ENCODE data around the gene GTF2IRD1.
A peak's percentile ranks its signal among the peaks of the same experiment; 100 is the strongest.
"Not testable (repeated sequence)": the region's sequence is repeated elsewhere in the genome, so short reads cannot be mapped to it uniquely, and the experiment has no call there.

GTF2IRD1 gene

DNA sequence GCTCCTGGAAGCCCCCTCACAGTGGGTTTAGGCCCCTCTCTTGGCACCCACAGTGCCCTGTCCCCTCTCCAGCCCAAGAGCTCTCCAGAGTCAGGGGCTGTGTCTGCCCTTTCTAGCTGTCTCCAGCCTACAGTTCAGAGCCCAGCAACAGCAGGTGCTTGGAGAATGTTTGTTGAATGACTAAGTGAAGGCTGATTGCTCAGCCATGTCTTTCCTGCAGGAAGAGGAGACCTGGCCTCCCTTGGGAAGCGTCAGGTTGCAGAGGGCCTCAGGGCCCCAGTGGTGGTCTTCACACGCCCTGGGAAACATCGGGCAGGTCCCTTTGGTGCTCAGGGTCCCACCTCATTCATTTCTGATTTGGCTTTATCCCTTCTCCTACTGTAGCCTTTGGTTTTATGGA, 62.5 kb downstream of the GTF2IRD1 start:
- DNase-seq (ENCODE audit: low spot score): no peak

DNA sequence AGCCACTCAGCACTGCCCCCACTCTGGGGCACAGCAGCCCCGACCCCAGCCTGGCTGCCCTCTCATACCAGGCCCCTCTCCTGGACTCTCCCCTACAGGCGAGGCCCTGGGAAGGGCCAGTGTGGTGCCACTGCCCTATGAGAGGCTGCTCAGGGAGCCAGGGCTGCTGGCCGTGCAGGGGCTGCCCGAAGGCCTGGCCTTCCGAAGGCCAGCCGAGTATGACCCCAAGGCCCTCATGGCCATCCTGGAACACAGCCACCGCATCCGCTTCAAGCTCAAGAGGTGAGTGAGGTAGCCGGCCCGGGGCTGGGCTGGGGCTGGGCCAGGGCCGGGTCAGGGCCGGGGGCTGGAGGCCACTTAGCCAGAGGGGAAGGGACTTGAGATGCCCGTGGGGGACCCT, 64.3 kb downstream of the GTF2IRD1 start:
- no peak for DNase-seq (ENCODE audit: low spot score)

DNA sequence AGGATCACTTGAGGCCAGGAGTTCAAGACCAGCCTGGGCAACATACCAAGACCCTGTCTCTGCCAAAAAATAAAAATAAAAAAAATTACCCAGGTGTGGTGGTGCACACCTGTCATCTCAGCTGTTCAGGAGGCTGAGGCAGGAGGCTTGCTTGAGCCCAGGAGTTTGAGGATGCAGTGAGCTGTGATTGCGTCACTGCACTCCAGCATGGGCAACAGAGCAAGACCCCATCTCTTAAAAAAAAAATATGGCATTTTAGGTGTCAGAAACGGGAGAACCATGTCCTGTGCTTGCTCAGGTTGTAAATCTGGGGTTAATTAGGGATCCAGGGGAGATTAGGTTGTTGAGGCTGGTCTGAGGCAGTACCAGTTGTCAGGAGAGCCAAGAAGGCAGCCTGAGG, 64.9 kb downstream of the GTF2IRD1 start:
- DNase-seq (ENCODE audit: low spot score): no peak

DNA sequence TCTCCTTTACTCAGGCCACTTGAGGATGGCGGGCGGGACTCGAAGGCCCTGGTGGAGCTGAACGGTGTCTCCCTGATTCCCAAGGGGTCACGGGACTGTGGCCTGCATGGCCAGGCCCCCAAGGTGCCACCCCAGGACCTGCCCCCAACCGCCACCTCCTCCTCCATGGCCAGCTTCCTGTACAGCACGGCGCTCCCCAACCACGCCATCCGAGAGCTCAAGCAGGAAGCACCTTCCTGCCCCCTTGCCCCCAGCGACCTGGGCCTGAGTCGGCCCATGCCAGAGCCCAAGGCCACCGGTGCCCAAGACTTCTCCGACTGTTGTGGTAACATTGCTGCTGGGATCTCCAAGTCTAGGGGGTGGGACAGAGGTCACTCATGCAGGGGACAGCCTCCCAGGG, 65.7 kb downstream of the GTF2IRD1 start:
- DNase-seq (ENCODE audit: low spot score): no peak

DNA sequence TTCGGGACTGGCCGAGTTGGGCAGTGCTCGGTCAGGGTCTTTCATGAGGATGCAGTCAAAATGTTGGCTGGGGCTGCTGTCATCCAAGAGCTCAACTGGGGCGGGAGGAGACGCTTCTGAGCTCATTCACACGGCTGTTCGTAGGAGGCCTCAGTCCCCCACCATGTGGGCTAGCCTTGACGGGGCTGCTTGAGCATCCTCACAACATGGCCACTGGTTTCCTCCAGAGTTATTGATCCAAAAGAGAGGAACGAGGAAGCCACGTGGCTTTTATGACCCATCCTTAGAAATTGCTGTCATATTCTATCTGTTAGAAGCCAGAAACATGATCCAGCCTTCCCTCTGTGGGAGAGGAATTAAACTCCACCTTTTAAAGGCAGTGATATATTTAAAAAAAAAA, 68.1 kb downstream of the GTF2IRD1 start:
- no peak for DNase-seq (ENCODE audit: low spot score)

DNA sequence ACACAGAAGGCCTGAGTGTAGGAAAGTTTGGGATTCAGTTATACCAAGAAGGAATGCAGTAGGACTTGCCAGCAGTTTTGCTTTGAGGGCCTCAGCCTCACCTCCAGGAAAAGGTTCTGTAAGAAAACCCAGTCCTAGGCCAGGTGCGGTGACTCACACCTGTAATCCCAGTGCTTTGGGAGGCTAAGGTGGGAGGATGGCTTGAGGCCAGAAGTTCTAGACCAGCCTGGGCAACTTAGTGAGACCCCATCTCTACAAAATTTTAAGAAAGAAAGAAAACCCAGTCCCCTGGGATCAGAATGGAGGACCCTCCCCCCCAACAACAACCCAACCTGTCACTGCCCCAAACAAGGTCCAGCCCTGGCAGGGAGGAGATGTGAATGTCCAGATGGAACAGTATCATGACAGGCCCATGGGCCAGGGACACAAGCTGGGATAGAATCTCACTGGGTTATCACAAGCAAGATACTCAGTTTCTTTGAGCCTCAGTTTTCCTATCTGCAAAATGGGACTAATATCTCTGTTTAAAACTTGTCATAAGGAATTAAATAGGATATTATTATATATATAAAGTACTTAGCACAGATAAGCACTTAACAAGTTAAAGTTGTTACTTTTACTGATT, 68.7 kb downstream of the GTF2IRD1 start:
- no peak for DNase-seq (ENCODE audit: low spot score)

DNA sequence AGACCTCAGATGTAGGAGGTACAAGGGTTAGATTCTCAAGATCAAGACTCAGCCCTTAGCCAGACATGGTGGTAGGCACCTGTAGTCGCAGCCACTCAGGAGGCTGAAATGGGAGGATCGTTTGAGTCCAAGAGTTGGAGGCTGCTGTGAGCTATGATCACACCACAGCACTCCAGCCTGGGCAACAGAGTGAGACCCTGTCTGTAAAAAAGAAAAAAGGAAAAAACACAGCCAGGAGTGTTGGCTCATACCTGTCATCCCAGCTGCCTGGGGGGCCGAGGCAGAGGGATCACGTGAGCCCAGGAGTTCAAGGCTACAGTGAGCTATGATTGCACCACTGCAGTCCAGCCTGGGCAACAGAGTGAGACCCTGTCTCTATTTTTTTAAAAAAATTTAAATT, 69.3 kb downstream of the GTF2IRD1 start:
- no peak for DNase-seq (ENCODE audit: low spot score)

DNA sequence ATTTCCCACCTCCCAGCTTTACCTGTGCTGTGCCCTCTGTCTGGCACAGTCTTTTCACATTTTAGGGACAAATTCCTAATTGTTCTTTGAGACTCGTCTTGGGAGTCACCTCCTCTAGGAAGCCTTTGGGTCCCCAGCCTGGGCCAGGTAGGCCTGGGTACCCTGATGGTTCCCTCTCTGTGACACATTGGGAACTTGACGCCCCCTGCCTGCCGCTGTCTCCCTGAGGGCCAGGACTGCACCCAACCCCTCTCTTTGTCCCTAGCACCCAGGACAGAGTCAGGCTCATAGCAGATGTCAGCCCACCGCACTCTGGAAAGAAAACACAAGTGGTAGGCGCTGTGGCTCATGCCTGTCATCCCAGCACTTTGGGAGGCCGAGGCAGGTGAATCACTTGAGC, 71.4 kb downstream of the GTF2IRD1 start:
- DNase-seq (ENCODE audit: low spot score): no peak

DNA sequence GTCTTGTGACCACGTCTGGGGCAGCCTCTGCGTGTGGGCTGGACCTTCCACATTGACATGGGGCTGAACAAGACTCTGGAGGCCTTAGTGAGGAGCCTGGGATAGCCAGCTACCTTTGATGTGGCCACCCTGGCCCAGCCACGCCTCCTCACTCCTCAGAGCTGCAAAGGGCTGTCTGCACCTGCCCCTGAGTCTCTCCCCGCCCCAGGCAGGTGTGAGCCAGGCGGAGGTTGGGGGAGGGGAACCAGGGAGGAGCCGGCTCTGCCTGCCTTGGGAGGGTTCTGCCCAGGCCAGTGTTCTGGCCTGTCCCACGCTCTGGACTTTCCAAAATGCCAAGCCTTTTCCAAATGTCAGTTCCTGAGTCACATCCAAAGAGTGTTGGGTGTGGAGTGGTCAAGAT, 72.2 kb downstream of the GTF2IRD1 start:
- DNase-seq (ENCODE audit: low spot score): no peak

DNA sequence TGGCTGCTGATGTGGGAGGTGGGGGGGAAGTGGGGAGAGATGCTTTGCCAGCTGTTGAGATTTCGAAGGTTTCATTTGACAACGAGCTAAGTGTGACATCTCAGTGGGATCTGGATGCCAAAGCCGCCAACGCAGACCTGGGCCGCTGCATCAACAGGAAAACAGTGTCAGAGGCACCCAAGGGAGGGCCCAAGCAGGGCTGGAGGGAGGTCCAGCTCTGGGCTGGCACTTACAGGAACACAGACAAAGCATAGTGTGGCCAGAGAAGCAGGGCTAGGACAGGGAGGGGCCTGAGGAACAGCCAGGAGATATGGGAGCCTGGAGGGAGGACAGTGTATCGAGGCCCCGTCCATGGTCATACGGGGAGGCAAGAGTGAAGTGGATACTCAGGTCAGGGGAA, 73.1 kb downstream of the GTF2IRD1 start:
- no peak for DNase-seq (ENCODE audit: low spot score)

DNA sequence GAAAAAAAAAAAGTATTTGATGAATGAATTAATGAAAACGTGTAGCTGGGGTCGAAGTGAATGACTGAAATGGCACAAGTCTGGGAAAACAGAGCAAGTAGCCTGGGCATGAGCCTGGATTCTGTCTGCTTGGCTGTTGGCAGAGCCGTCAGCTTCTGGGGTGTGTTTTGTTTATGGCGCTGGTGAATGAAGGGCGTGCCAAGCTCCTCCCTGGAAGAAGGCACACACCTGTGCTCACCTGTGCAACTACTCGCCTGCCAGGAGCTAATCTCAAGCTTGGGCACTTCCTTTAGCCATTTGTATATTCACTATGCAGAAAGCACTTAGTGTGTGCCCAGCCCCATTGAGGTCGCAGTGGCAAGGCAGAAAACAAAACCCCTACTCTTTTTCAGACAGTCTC, 74.1 kb downstream of the GTF2IRD1 start:
- no peak for DNase-seq (ENCODE audit: low spot score)

DNA sequence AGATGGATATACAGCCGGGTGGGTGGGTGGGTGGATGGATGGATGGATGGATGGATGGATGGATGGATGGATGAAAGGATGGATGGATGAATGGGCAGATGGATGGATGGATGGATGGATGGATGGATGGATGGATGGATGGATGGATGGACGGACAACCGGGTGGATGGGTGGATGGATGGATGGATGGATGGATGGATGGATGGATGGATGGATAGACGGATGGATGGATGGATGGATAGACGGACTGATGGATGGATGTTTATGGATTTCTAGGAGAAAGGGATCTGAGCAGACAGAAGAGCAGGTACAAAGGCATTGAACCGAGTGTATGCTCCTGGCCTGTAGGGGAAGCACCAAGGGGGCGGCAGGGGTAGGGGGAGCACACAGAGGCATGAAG, 75.1 kb downstream of the GTF2IRD1 start:
- not testable (repeated sequence) for DNase-seq (ENCODE audit: low spot score)

DNA sequence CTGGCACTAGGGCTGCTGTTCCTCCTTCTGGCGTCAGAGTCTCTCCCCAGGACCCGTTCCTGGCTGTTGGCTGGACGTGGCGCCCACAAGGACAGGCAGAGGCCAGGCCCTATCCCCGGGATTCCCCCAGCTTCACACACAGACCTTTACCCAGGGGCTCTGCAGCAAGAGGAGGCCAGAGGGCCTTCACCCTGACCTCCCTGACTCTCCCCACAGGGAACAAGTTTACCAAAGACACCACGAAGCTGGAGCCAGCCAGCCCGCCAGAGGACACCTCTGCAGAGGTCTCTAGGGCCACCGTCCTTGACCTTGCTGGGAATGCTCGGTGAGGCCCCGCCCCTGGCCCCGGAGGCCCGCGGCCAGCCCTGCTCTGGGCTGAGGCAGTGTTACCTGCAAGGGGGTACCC, 82.2 kb downstream of the GTF2IRD1 start:
- no peak for DNase-seq (ENCODE audit: low spot score)

DNA sequence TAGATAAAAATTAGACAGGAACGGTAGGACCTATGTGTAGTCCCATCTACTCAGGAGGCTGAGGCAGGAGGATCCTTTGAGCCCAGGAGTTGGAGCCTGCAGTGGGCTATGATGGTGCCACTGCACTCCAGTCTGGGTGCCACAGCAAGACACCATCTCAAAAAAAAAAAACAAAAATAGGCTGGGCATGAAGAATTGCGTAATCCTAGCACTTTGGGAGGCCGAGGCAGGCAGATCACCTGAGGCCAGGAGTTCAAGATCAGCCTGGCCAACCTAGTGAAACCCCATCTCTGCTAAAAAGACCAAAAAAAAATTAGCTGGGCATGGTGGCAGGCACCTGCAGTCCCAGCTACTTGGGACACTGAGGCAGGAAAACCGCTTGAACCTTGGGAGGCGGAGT, 88.2 kb downstream of the GTF2IRD1 start:
- DNase-seq (ENCODE audit: low spot score): not testable (repeated sequence)

DNA sequence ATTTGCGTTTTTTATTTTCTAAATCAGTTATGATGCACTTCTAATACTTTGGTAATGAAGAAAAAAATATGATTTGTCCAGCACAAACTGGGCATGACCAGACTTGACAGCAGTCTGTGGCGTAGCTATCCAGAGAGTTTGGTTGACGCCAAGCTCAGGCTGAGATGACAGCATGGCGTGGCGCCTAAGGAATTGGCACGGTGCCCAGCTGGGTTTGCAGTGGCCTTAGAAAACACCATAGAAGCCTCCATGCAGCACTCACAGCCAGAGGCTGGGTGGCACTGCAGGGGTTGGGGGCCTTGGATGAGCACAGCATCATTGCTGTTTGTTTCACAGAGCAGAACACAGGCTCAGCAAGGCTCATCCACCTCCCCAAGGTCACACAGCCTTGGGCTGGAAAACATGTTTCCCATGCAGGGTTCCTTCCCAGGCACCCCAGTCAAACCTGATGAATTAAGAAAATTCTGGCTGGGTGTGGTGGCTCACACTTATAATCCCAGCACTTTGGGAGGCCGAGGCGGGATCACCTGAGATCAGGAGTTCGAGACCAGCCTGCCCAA, 88.9 kb downstream of the GTF2IRD1 start:
- no peak for DNase-seq (ENCODE audit: low spot score)

DNA sequence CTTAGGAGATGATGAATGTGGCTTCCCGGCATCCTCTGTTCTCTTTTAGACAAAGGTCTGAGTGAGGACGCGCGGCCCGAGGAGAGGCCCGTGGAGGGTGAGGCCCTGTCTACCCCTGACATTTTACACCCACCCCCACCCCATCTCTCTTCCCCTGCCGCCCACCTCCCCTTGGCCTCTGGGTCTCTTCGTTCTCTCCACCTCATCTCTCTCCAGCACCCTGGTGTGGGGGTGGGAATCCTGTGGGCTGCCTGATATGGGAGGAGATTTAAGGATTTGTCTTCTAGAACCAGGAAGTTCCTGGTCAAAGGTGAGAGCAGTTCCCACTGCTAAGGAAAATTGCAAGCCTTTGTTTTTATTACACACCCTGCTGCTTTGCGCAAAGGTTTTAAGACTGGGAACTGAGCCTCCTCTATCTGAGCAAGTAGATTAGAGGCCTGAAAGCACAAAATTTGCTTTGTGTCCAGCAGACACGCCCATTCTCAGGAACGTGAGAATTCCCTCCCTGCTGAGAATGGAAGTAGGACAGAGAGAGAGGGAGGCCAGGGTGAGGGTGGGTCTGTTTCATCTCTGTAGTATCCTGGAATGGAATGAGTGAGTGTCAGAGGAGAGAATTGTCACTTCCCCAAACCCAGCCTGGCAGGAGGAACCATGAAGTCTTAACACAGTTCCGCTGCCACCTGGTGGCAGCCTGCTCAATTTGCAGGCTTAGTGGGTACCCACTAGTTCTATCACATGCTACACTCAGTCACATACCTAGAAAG, 91.2 kb downstream of the GTF2IRD1 start:
- DNase-seq (ENCODE audit: low spot score): peak; percentile 40

DNA sequence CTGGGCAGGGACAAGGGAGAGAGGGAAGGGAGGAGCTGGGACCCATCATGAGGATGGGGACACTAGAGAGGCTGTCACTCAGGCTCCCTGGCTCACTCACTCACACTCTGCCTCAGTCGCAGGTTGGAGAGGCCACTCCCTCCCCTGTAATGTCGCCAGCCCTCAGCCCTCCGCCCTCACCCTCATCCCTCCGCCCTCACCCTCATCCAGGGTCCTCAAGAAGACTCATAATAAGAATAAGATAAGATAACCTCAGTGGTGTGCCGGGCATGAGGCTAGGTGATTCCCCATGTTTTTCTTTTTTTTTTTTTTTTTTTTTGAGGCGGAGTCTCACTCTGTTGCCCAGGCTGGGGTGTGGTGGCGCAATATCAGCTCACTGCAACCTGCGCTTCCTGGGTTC, 92.2 kb downstream of the GTF2IRD1 start:
- no peak for DNase-seq (ENCODE audit: low spot score)

DNA sequence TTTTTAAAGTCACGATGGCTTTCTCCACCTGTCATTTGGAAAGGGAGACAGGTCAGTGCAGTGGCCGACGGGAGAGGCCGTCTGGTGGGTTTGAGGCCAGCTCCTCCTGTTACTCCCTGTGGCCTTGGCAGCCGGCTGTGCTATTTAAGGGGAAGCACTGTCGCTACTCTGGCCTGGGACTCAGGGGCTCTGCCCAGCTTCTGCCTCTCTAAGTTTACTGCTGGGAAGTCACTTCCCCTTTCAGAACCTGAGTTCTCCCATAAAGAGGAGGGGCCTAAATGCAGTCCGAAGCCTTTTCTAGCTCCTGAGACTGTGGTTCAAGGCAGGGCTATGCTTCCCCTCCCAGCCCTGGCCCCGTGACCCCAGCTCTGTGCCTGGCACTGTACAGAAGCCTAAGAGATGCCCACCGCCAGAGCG, 99.9 kb downstream of the GTF2IRD1 start:
- DNase-seq (ENCODE audit: low spot score): not testable (repeated sequence)

DNA sequence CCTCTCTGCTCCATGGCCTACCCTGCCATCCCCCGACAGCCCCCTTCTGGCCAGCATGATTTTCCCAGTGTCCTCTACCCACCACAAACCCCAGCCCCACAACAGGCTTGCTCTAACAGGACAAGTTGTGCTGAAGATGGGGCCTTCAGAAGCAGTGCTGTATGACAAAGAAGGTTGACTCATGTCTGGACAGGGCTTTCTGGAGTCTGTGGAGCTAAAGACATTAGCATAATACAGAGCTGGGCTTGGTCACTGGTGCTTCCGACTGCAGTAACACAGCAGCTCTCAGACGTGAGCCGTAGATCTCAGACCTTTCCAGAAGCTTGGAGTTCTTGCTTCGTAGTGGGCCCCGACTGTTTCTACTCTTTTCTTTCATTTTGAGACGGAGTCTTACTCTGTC, 100.5 kb downstream of the GTF2IRD1 start:
- DNase-seq (ENCODE audit: low spot score): no peak

DNA sequence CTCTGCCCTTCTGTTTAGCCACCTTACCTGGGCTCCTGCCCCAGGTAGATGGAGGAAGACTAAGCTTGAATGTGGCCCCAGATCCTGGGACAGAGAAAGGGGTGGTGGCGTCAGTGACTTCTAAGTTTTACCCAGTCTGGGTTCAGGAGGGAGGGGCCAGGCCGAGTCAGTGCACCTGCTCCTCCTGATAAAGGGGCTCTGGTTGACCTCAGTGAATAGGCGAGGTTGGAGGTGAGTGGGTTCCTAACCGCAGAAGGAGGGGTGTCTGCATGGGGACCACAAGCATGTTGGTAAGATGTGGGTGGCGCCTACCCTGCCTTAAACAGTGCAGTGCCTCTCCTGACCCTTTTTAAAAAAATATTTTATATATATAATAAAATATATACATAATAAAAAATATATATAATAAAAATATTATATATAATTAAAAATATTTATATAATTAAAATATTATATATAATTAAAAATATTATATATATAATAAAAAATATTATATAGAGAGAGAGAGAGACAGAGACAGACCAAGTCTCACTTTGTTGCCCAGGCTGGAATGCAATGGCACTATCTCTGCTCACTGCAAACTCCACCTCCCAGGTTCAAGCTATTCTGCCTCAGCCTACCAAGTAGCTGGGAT, 106.5 kb downstream of the GTF2IRD1 start:
- DNase-seq (ENCODE audit: low spot score): no peak

DNA sequence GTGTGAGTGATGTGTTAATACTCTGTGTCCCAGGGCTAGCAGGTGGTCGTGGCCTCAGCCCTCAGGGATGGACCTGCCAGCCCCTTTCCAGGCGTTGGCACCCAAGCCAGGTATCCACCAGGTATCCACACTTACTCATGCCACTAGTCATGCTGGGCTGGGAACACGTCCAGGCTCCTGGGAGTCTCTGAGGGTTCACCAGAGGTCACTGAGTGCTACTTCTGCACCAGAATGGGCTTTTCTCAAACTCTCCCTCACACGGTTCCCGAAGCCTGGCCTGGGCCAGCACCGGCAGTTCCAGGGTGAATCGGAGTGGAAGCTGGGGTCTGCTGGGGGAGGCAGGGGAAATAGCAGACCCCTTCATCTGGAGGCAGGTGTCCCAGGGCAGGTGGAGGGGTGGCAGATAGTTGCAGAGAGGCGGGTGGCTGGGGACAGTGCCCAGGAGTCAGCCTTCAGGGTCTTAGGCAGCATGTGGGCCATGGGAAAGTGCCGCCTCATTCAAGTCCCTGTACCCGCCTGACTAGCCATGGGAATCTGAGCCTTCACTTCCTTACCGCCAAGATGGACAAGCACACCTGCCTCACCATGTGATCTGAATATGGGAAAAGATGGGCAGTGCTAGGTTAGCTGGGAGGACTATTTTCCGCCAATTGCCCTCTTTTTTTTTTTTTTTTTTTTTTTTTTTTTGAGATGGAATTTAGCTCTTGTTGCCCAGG, 108.3 kb downstream of the GTF2IRD1 start:
- DNase-seq (ENCODE audit: low spot score): no peak

DNA sequence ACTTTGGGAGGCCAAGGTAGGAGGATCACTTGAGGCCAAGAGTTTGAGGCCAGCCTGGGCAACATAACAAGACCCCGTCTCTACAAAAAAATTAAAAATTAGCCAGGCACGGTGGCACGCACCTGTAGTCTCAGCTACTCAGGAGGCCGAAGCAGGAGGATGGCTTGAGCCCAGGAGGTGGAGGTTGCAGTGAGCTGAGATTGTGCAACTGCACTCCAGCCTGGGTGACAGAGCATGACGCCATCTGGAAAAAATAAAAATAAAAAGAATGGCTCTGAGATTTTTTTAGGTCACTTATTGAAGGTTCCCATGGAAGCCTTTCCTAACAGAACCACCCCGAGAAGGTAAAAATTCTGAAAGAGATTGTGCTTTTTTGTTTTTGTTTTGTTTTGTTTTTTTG, 109.9 kb downstream of the GTF2IRD1 start:
- not testable (repeated sequence) for DNase-seq (ENCODE audit: low spot score)

DNA sequence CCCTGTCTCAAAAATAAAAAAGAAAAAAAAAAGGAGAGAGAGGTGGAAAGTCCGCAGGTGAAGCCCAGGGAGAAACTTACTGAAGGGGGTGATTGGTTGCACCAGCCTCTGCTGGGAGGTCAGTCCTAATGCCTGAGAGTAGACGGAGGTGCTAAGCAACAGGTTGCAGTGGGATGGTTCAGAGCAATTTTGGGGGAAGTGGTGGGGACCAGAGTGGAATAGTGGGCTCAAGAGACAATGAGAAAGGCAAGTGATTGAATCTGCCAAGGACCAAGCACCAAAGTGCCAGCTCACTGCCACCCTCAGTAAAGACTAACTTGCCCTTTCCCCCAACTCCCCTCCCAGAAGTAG, 113.6 kb downstream of the GTF2IRD1 start:
- no peak for DNase-seq (ENCODE audit: low spot score)
